ENCODE data around the gene SERINC1.
A peak's percentile ranks its signal among the peaks of the same experiment; 100 is the strongest.

The SERINC1 gene

DNA sequence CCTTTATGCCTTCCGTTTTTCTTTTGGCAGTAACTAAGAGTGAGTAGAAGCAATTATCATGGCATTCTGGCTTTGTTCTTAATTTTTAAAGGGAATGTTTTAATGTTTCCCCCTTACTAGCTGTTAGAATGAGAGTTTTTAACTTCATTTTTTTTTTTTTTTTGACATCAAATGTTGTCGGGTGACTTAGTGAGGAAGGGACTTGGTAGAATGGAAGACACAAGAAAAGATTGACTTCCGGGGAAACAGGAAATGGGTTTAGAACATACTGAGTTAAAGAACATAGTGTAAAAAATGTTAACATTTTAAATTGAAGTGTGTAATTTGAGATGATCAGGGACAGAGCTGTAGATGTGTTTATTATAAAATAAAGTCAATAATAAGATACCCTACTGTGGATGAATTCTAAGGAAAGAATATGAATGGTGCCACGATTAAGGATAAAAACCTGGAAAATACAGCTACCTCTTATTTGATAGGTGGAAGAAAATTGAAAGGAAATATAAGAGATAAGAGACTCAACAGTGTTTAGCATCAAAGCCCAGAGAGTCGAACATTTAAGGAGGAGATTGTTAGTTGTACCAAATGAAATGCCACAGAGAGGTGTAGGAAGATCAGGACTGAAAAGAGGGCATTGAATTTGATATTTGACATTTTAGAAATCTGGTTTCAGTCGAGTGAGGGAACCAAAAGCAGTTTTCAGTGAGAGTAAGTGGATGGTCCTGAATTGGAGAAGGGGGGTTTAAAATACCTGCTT, 62.7 kb downstream of the SERINC1 start:
- H3K4me3 Mint-ChIP-seq: peak overlapping the region; percentile 37
- H3K4me1 Mint-ChIP-seq: peaks cover 34% of the 10 kb centered on the region
- peak overlapping the region; percentile 75 for H3K27ac Mint-ChIP-seq
- DNase-seq (ENCODE audit: low spot score in 2 of 2) (no peak), ATAC-seq (no peak)
- no peaks in the 10 kb centered on the region for H3K9me3 Mint-ChIP-seq
- H3K36me3 Mint-ChIP-seq: peaks cover 21% of the 10 kb centered on the region

DNA sequence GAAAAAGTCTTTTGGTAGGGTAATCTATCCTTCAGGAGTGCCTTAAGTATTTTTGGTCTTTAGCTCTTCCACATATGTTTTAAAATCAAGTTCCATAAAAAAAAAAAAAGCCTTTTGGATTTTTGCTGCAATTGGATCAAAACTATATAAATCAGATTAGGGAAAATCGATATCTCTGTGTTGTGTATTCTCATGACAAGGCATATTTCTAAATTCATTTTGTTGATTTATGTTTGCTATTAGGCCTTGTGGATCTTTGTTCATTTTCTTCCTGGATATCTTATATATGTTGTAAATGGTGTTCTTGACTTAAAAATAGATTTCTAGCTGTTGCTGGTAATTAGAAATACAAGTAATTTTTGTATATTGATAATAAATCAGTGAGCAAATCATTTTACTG, 63.4 kb downstream of the SERINC1 start:
- DNase-seq (ENCODE audit: low spot score in 2 of 2) (no peak), ATAC-seq (no peak)
- peak overlapping the region; percentile 75 for H3K27ac Mint-ChIP-seq
- peak overlapping the region; percentile 37 for H3K4me3 Mint-ChIP-seq
- peaks cover 14% of the 10 kb centered on the region for H3K36me3 Mint-ChIP-seq
- H3K4me1 Mint-ChIP-seq: peaks cover 37% of the 10 kb centered on the region
- no peaks in the 10 kb centered on the region for H3K9me3 Mint-ChIP-seq

DNA sequence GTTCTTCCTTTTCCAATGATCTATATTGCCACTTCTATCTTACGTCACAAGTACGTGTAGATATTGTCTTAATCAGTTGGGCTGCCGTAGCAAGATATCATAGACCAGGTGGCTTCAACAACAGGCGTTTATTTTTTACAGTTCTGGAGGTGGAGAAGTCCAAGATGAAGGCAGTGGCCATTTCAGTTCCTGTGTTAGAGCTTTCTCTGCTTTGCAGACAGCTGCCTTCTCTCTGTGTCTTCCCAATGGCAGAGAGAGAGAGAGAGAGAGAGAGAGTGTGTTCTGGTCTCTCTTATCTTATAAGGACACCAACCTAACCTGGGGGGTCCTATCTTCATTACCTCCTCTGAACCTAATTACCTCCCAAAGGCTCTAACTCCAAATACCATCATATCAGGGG, 63.9 kb downstream of the SERINC1 start:
- Mint-ChIP-seq H3K27ac (no peak overlapping the region), H3K36me3 (peaks cover 9% of the 10 kb centered on the region)

DNA sequence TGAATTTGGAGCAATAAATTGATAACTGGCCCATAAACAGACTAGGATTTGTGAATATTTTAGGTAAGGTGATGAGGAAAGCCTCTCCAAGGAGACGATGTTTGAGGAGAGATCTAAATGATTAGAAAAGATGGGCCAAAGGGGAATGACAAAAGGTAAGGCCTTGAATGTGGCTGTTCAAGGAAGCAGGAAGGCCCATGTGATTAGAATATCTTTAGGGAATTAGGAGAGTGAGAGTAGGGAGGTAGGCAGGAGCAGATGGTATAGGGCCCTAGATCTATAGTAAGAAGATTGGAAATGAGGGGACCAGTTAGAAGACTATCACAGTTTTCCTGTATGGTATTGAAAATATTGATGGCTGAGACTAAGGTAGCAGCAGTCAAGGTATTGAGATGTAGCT, 65.4 kb downstream of the SERINC1 start:
- no peak overlapping the region for H3K27ac Mint-ChIP-seq
- no peaks in the 10 kb centered on the region for H3K36me3 Mint-ChIP-seq
- no peak overlapping the region for H3K4me3 Mint-ChIP-seq
- peaks cover 39% of the 10 kb centered on the region for H3K4me1 Mint-ChIP-seq
- DNase-seq (ENCODE audit: low spot score in 2 of 2) (no peak), ATAC-seq (no peak)
- H3K9me3 Mint-ChIP-seq: no peaks in the 10 kb centered on the region

More for the DNA sequence above, 63.9 kb downstream of the SERINC1 start:
- peaks cover 37% of the 10 kb centered on the region for H3K4me1 Mint-ChIP-seq
- DNase-seq (ENCODE audit: low spot score in 2 of 2): no peak
- H3K9me3 Mint-ChIP-seq: no peaks in the 10 kb centered on the region
- no peak for ATAC-seq
- no peak overlapping the region for H3K4me3 Mint-ChIP-seq

DNA sequence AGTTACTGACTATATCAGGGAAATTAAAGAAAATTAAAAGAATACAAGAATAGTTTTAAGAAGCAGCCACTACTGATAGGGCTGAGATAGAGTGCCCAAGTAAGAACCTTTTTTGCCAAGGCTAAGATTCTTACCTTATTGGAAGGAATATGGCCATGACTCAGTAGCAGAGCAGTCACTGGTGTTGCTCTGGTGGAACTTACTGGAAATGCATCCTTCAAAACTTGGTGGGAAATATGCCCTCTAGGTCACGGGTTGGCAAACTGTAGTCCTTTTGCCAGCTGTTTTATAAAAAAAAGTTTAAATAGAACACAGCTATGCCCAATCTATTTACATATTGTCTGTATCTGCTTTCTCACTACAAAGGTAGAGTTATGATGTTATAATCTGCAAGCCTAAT, 66.2 kb downstream of the SERINC1 start:
- no peaks in the 10 kb centered on the region for H3K9me3 Mint-ChIP-seq
- H3K4me3 Mint-ChIP-seq: no peak overlapping the region
- DNase-seq (ENCODE audit: low spot score in 2 of 2) (no peak), ATAC-seq (no peak)
- H3K36me3 Mint-ChIP-seq: no peaks in the 10 kb centered on the region
- peaks cover 43% of the 10 kb centered on the region for H3K4me1 Mint-ChIP-seq
- no peak overlapping the region for H3K27ac Mint-ChIP-seq

DNA sequence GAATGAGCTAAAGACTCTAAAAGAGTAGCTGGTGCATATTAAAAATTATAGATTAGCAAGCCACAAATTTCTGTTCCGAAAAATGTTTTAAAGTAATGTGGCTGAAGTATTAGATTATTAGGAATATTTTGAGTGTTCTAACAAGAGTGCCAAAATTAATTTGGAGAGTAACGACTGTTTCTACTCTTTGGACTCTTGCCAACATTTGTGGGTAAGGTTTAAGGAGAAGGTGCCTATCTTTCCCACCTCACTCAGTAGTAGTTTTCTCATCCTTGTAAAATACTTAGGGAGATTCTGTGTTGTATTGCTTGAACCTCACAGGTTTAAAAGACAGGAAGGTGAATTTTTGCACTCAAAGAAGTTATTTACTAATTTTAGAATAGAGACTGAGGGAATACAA, 67.2 kb downstream of the SERINC1 start:
- no peak overlapping the region for H3K4me3 Mint-ChIP-seq
- DNase-seq (ENCODE audit: low spot score in 2 of 2) (no peak), ATAC-seq (no peak)
- H3K36me3 Mint-ChIP-seq: peaks cover 6% of the 10 kb centered on the region
- H3K9me3 Mint-ChIP-seq: no peaks in the 10 kb centered on the region
- H3K27ac Mint-ChIP-seq: no peak overlapping the region
- peaks cover 43% of the 10 kb centered on the region for H3K4me1 Mint-ChIP-seq

DNA sequence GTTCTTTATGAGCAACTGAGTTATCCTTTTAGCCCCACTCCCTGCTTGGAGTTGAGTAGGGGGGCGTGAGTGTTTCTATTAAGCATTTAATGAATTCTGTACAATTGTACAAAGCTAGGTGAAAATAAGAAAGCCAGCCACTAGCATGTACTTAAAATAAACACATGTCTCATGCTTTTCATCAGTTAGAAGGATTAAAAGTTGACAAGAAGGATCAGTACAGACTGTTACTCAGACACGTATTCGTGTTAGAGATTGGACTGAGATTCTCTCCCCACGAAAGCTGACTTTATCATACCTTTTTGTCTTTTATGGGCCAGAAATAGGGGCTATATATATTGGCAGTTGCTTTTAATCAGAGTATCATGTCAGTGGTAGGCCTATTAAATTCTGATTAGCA, 70.5 kb downstream of the SERINC1 start:
- Mint-ChIP-seq H3K4me1 (peaks cover 27% of the 10 kb centered on the region), H3K27ac (no peak overlapping the region), H3K4me3 (peak overlapping the region; percentile 89), H3K36me3 (peaks cover 6% of the 10 kb centered on the region), H3K9me3 (no peaks in the 10 kb centered on the region)
- DNase-seq (ENCODE audit: low spot score in 2 of 2) (no peak), ATAC-seq (no peak)

DNA sequence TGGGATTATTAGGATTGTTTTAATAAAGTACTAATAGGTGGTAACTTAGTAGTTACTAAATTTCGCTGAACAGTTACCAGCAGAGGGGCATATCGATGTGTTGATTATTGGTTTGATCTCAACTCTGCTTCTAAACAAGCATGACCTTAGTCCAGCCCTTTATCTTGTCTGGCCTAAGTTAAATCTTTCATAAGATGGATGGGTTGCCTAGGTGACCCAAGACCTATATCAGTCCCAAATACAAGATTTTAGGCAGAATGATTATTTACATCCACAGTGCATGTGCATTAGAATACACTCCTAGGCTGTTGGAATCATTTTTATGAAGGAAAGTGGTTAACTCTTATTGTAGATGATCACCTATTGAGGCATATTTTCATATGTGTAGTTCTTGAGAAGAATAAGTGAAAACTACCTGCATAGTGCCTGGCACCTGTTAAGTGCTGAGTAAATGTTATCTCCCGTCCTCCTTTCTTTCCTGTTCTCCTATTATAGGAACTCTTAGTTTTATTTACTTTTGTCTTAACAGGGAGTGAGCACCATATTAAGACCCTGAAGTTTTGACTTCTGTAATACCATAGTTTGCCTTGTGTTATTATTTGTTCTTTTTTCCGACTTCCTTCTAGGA, 71.0 kb downstream of the SERINC1 start:
- ATAC-seq: no peak
- Mint-ChIP-seq H3K9me3 (no peaks in the 10 kb centered on the region), H3K36me3 (peaks cover 6% of the 10 kb centered on the region), H3K4me1 (peaks cover 24% of the 10 kb centered on the region), H3K27ac (peak overlapping the region; percentile 95), H3K4me3 (peak overlapping the region; percentile 89)
- no peak for DNase-seq (ENCODE audit: low spot score in 2 of 2)

DNA sequence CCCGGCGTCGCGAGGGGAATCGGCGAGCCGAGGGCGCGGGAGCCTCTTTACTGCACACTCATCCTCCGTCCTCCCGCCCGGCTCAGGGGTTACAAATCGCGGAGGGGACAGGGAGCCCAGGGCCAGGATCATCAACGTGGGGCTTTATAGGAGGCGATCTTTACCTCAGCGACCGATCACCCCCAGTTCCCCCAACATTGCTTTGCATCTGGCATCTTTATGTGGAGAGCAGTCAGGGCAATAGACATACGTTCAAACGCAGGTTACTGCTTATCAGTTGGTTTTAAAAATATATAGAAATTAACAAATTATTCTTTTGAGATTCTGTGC, 71.5 kb downstream of the SERINC1 start:
- H3K4me3 Mint-ChIP-seq: peak overlapping the region; percentile 89
- peak overlapping the region; percentile 95 for H3K27ac Mint-ChIP-seq
- no peak for DNase-seq (ENCODE audit: low spot score in 2 of 2)
- peaks cover 24% of the 10 kb centered on the region for H3K4me1 Mint-ChIP-seq
- peaks cover 6% of the 10 kb centered on the region for H3K36me3 Mint-ChIP-seq
- ATAC-seq: peak; percentile 4
- H3K9me3 Mint-ChIP-seq: no peaks in the 10 kb centered on the region

DNA sequence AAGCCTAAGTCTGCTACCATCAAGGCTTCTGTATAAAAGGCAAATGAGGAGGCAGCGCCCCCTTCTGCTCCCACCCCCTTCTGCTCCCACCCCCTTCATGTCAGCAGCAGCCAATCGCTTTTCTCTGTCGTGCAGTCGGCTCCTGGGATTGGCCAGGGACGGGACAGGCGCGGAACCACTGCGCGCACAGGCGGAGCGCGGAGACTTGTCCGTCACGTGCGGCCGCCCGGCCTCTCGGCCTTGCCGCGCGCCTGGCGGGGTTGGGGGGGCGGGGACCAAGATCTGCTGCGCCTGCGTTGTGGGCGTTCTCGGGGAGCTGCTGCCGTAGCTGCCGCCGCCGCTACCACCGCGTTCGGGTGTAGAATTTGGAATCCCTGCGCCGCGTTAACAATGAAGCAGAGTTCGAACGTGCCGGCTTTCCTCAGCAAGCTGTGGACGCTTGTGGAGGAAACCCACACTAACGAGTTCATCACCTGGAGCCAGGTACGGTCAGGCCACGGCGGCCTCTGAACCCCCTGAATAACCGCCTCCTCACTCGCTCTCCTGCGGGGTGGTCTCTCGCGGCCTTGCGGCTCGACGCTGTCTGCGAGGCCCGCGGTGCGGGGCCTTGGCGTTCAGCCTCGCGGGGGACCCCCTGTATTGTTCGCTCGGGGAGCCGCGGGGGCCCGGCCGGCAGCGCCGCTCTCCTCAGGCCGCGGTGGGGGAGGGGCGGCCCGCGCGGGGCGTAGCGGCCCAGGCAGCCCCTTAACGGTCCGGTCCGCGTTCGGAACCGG, 72.1 kb downstream of the SERINC1 start, which contains the start of gene HSF2:
TSS of gene HSF2 (plus strand) at position 305 of the 773 bp plus-strand sequence. CDS start at position 391, 86 bp downstream.
- H3K4me1 Mint-ChIP-seq: peaks cover 22% of the 10 kb centered on the region
- H3K36me3 Mint-ChIP-seq: peaks cover 6% of the 10 kb centered on the region
- H3K9me3 Mint-ChIP-seq: no peaks in the 10 kb centered on the region
- DNase-seq (ENCODE audit: low spot score in 2 of 2) (peak; percentile 70 to 92), ATAC-seq (peak; percentile 98)
- peak within 1 kb of the TSS; percentile 89 for H3K4me3 Mint-ChIP-seq
- H3K27ac Mint-ChIP-seq: peak within 1 kb of the TSS; percentile 95

DNA sequence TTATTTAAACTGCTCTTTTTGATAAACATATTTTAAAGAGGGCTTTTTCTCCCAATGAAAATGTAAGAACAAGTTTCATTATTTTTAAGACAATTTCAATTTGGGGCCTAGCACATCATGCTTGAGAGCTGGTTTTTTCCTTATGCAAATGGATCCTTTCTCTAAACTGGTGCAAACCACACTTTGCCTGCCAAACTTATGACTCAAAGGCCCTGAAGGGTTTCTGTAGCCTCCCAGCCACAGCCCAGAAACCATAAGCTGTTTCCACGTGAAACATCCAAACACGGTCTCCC, 72.6 kb downstream of the SERINC1 start:
- H3K4me3 Mint-ChIP-seq: peak overlapping the region; percentile 89

DNA sequence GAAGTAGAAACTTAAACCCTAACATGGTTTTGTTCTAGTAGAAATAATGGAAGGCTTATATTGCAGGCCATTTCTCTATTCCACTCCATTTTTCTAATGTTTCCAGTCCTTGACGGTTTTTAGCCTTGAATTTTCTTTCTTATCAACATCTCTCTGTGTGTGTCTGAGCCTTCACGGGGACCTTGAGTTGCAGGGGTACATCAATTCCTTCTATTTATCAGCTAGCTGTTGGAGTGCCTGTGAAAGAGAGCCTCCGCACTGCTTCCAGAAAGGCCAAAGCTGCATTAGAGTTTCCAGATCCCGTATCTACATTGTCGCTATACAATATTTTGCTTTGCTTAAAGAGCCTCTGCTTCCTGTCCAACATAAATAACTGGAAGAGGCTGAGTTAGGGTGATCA, 77.6 kb downstream of the SERINC1 start:
- no peak for DNase-seq (ENCODE audit: low spot score in 2 of 2)
- Mint-ChIP-seq H3K27ac (no peak overlapping the region), H3K9me3 (no peaks in the 10 kb centered on the region), H3K36me3 (no peaks in the 10 kb centered on the region), H3K4me3 (no peak overlapping the region), H3K4me1 (peaks cover 5% of the 10 kb centered on the region)
- ATAC-seq: no peak

More for the DNA sequence above, 72.6 kb downstream of the SERINC1 start:
- ATAC-seq: no peak
- no peak for DNase-seq (ENCODE audit: low spot score in 2 of 2)
- peaks cover 20% of the 10 kb centered on the region for H3K4me1 Mint-ChIP-seq
- H3K9me3 Mint-ChIP-seq: no peaks in the 10 kb centered on the region
- H3K36me3 Mint-ChIP-seq: peaks cover 6% of the 10 kb centered on the region
- peak overlapping the region; percentile 95 for H3K27ac Mint-ChIP-seq

DNA sequence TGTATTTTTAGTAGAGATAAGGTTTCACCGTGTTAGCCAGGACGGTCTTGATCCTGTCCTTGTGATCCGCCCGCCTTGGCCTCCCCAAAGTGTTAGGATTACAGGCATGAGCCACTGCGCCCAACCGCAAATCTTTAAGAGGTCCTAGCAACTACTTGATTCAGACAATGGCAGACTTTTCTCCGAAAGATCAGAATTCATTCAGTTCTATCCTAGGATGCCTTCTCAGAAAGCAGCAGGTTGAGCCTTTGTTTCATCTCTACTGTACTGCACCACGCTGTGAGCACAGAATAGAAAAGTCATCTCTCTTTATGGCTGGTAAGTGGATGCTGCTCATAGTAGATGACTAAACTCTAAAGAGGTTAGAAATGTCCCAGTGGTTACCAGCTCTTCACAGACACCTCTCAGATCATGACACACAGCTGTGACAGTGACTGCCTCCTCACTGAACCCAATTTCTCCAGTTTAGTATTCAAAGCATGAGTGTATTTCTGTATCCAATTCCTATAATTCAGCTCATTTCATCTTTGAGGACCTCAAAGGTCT, 78.2 kb downstream of the SERINC1 start:
- Mint-ChIP-seq H3K4me3 (no peak overlapping the region), H3K27ac (no peak overlapping the region), H3K9me3 (no peaks in the 10 kb centered on the region), H3K36me3 (no peaks in the 10 kb centered on the region), H3K4me1 (peaks cover 5% of the 10 kb centered on the region)
- DNase-seq (ENCODE audit: low spot score in 2 of 2): peak in 1 of 2 donors; percentile 52
- ATAC-seq: peak; percentile 100
